ENCODE data around the gene TCHH.

Gene TCHH

GRCh38 chr1:152061952-152062351 is 53.3 kb downstream of the TCHH start:
- no peak for DNase-seq (ENCODE audit: low read depth in 2 of 2, low spot score in 1 of 2)
